GM18907 (cell line): ENCODE measurements around the gene USP46.

Experiments used
- ATAC-seq: cut with Tn5 transposase; IDR thresholded peaks from one replicate; pipeline ENCODE4 v1.9.1; 2021; ENCODE audit warnings: mild to moderate bottlenecking, moderate library complexity; ENCODE audit not compliant: unreplicated experiment

USP46 gene, protein sequence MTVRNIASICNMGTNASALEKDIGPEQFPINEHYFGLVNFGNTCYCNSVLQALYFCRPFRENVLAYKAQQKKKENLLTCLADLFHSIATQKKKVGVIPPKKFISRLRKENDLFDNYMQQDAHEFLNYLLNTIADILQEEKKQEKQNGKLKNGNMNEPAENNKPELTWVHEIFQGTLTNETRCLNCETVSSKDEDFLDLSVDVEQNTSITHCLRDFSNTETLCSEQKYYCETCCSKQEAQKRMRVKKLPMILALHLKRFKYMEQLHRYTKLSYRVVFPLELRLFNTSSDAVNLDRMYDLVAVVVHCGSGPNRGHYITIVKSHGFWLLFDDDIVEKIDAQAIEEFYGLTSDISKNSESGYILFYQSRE

DNA sequence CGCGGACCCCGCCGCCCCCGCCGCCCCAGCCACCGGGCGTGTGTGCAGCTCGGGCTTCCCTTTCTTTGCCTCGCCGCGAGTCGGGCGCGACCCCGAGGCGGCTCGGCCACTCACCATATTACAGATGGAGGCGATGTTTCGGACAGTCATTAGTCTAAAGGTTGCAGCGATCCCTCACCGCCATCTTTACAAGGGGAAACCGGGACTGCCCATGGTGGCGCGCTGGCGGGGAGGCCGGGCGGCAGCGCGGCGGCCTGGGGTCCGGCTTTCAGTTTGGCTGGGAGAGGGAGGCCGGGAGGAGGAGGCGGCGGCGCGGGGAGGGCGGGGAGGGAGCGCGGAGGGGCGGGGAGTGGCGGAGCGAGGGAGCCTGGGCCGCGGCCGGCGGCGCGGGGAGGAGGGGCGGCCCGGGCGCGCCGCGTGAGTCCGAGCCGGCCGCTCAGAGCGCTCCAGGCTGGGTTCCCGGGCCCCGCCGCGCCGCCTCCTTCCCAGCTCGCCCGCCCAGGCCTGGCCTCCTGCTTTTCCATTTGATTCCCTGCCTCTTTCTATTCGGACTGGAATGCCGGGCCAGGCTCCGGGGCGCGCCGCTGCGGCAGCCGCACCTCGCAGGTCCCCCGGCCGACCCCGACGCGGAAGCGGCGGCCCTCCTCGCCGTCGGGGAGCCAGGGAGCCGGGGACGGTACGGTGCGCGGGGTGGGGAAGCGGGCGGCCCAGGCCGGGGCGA, at the start of gene USP46:
Gene USP46 (minus strand): TSS at position 301 of the 721 bp plus-strand sequence. CDS start 151 bp downstream, at position 150.
- peak; percentile 89 for ATAC-seq

DNA sequence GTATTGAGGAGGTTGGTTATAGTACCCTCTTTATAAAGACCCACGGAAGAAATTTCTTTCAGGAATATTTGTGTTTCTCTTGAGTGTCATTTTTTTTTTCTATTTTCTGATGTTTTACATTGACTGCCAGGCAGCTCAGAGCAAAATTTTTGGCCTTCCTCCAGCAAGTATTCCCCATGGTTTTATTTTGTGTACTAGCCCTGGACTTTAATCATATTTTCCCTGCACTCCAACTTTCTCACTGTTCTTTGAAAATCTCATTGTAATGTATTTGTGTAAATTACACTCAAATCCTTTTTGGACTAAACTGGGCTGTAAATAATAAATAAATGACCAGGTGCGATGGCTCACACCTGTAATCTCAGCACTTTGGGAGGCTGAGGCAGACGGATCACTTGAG, 45.6 kb upstream of the USP46 start:
- ATAC-seq = no peak

DNA sequence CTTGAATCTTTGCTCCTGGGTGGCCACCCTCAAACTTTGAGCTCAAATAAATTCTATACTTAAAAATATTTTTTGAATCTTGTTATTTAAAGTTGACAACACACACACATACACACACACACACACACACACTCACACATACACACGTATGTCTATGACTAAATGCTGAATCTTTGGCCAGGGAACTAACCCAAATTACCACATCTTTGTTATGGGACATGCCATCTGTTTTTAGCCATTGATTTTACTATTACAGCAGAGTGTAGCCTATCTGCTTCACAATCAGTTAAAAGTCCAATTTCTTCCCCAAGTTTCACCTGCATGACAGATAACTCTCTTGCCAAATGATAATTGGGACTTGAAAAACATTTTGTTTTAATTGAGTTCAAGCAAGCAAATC, 45.0 kb upstream of the USP46 start:
- ATAC-seq = no peak

DNA sequence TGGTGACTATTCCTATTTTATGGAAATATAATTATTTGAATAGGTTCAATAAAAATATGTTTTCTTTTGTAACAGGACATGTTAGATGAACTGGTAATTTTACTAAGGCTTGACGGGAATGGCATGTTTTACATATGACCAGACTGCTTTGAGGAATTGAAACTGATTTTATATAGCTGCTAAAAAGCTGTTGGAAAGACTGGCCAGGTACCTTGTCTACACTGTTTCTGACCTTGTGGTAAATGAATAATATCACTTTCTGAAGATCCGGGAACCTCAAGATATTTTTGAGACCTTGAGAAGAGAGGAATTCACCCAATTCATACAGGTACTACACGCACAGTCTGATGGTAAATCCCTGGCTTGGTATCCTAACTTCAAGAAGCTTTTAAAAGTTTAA, 42.1 kb upstream of the USP46 start:
- peak; percentile 93 for ATAC-seq

DNA sequence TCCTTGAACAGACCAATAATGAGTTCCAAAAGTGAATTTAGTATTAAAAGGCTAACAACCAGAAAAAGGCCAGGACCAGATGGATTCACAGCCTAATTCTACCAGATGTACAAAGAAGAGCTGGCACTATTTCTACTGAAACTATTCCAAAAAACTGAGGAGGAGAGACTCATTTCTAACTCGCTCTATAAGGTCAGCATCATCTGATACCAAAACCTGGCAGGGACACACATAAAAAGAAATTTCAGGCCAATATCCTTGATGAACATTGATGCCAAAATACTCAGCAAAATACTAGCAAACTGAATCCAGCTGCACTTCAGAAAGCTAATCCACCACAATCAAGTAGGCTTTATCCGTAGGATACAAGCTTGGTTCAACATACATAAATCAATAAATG, 35.8 kb upstream of the USP46 start:
- no peak for ATAC-seq

DNA sequence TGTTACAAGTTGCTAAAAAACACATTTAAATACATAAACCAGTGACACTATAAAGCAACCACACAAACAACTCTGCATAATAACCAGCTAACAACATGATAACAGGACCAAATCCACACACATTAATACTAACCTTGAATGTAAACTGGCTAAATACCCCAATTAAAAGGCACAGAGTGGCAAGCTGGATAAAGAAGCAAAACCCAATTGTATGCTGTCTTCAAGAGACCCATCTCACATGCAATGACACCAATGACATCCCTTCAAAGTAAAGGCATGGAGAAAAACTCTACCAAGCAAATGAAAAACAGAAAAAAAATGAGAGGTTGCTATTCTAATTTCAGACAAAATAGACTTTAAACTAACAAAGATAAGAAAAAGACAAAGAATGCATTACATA, 34.4 kb upstream of the USP46 start:
- ATAC-seq = no peak

DNA sequence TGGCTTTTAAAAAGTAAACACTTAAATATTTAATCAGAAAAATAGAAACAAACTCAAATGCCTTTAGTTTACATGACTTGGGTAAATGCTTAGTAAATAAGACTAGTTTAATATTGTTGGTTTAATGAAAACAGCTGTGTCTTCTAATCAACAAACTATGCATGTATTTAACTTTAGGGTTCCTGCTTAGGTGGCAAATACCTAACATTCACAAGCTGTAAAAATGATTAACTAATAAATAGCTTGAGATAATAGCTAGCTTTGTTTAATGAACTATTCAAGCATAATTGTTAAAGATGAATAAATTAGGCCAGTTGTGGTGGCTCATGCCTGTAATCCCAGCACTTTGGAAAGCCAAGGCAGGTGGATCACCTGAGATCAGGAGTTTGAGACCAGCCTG, 30.0 kb upstream of the USP46 start:
- no peak for ATAC-seq

DNA sequence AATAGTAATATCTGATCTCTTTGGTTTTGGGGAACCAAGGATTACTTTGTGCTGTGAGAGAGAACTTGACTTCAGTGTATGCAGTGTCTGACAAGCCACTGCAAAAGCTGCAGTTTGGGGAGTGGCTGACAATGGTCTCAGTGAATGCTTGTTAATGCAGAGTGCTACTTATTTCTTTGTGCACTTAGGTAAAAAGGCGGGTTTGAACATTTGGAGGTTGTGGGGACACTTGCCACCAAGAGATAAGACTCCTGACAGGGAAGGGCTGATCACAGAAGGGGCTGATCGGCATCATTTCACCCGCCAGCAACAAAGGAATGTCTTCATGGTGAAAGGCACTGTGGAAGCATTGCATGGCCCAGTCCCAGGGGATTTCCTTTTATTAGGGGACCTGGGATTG, 28.6 kb upstream of the USP46 start:
- ATAC-seq = no peak

DNA sequence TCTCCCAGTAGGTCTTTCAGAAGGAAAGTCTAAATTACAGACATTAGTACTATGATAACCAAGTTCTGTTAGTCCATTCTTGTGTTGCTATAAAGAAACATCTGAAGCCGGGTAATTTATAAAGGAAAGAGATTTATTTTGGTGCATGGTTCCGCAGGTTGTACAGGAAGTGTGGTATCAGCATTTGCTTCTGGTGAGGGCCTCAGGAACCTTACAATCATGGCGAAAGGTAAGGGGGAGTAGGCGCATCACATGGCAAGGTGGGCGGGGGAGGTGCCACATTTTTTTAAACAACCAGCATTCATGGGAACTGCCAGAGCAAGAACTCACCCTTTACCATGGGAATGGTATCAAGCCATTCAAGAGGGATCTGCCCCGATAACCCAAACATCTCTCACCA, 26.2 kb upstream of the USP46 start:
- ATAC-seq = peak; percentile 40

DNA sequence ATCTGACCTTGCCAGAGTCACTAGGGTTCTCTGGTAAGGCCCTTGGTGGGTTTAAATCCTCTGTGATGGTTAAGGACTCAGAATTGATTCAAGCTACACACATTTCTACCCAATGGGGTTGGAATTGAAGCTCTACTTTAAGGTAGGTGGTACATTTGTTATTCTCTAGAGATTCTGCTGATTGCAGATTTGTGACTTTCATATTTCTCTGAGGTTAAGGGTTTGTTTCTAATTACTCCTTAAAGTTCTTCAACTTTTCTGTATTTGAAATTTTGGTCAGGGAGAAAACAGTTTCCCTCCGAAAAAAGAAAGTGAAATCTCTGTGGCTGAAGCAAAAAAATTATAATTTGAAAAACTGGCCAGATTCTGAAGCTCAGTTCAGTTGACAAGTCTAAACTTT, 25.8 kb upstream of the USP46 start:
- ATAC-seq = peak; percentile 46

DNA sequence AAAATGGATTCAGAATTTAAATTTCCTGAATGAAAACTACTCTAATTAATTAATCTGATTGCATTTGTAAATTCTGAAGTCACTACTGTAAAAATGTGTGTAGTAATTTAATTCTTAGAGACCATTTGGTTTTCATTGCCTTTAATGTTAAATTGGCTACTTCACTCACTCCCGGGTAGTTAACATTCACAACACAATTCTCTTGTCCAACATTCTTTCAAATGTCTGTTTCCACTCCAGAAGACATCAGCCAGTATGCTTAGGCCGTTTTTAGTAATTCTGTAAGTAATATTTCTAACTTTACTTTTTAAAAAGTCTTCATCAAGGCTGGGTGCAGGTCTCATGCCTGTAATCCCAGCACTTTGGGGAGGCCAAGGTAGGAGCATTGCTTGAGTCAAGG, 21.3 kb upstream of the USP46 start:
- ATAC-seq = no peak

DNA sequence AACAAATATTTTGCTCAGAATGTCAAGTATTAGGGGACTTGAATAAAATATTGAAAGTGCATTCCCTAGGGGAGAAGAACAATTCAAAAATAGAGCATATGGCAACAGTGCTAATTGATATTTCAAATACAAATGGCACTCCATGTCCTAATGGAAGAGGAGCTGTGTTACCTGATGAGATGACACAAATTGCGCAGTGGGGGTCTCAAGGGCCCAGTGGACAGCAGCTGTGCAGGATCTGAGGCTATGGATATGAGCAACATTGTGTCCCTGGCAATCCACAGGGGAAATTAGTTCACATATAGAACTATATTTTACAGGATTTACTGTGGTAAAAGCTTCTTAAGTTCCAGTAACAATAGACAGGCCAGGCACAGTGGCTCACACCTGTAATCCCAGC, 17.4 kb upstream of the USP46 start:
- ATAC-seq = no peak

DNA sequence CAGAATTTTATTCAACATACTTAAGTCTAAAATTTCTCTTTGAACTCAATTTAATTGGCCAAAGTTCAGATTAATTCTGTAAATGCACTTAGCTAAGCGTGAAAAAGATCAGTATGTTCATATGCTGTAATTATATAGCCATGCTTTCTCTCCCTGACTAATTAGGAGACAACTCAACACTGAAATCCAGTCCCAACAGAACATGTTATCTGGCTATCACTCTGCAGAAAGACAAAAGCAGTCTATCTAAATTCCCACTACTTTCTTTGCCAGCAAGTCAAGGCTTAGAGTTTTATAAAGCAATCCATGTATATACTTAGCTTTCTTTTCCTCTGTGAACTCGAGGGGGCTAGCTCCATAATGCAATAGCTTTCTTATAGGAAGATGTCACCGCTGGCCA, 16.0 kb upstream of the USP46 start:
- no peak for ATAC-seq

DNA sequence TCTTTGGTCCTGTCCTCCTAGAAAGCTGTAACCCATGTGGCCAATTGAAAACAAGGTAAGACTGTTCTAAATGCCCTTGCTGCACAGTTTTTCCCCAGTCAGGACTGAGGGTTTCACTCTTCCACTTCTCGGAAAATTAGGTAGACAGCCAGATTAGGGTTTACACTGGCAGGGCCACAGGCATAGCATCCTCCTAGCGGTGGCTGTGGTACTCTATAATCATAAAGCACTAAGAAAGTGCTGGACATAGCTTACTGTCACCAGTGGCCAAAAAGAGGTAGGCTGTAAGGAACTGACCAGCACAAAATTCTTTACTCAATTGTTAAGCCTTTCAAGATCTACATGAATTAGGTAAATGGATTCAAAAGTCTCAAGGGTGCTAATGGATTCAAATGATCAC, 11.6 kb upstream of the USP46 start:
- no peak for ATAC-seq

DNA sequence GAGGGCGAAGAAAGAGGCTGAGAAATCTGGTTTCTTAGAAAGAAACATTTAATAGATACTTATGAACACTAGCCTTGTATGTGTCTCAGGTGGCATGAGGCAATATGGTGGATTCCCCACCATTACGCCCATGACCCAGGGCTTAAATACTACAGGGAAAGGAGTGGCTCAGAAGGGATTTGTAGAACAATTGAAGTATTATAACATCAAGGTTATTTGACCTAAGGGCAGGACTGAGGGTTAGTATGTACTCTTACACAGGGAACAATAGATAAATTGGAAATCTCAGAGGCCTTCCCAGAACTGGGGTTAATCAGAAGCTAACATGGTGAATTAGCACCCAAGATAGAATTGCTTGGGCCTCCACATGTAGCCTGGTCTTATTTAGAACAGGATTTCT, 11.0 kb upstream of the USP46 start:
- no peak for ATAC-seq

DNA sequence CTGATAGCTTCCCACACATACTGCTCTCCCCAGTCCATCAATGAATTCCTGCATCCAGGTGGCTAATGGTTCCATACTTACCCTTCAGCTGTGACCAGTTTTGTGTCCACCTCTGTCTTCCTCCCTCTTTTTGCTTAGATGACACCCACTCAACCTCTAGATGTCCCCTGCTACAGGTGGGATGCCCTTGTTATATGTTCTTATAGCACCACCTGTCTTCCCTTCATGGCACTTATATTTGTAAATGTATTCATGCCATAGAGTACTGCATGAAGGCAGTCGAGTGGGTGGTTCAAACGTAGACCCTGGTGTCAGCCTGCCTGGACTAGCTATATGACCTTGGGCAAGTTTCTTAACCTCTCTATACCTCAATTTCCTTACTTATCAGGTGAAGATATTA, 6.5 kb upstream of the USP46 start:
- ATAC-seq = peak; percentile 88

DNA sequence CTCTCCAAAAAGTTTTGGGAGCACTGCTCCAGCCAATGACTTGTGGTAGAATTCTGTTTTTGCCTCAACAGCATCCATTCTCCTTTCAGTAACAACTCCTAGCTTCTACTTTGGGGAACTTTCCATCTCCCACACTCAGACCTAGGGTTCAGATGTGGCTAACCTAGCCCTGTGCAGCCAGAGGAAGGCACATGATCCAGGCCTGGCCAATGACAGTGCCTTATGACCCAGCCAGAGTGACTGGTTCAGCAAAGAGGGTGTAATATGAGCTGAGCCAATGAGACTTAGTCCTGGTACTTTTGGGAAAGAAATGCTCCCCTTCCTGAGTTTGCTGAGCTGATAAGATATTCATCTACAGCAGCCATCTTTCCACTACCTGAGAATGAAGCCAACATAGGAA, 5.4 kb upstream of the USP46 start:
- ATAC-seq = no peak

DNA sequence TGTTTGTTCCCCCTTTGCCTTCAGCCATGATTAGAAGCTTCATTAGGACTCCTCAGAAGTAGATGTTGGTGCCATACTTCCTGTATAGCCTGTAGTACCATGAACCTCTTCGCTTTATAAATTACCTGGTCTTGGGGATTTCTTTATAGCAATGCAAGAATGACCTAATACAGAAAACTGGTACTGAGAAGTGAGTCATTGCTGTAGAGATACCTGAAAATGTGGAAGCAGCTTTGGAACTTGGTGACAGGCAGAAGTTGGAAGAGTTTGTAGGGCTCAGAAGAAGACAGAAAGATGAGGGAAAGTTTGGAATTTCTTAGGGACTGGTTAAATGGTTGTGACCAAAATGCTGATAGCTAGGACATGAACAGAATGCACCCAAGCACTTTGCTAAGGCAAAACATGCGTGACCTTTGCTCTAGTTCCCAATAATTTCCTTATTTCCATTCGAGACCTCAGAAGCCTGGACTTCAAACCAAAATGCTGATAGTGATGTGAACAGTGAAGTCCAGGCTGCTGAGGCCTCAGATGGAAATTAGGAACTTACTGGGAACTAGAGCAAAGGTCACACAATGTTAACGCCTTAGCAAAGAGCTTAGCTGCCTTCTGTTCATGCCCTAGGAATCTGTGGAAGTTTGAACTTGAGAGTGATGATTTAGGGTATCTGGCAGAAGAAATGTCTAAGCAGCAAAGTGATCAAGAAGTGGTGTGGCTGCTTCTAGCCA, 3.0 kb upstream of the USP46 start:
- ATAC-seq = no peak

DNA sequence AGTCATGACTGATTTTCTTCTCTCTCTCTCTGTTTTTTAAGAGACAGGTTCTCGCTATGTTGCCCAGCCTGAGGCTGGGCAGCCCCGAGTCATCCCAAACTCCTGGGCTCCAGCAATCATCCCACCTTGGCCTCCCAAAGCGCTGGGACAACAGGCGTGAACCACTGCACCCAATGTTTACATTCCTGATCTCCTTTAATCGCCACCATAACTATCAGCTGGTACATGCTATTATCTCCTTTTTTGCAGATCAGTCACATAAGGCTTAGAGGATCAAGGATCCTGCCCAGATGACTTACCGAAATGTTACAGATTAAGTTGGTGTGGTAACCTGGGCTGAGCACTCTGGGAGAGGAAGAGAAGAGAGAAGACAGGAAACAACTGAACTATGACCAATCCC, 1.5 kb upstream of the USP46 start:
- ATAC-seq = no peak

DNA sequence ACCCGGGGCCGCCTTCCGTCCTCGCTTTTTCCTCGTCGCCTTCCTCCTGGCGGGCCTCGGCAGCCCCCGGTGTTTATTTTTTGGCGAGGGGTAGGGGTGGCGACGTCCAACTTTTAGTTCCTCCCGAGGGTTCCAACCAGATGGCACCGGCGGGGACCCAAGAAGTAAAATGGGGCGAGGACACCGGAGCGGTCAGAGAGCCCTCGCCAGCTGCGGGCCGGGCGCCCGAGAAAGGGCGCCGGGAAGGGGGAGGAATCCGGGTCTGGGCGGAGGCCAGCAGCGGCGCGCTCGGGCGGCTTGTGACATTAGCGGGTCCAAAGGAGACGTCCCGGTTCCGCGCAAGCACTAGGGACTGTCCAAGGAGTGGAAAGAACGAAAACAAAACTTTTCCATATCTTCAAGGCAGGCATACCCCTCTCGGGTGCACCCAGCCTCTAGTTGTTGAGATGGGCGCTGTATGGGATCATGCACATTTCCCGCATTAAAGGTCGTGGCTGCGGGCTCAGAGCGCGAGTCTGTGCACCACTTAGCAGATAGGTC, 691 bp upstream of the USP46 start:
- ATAC-seq = peak; percentile 28

DNA sequence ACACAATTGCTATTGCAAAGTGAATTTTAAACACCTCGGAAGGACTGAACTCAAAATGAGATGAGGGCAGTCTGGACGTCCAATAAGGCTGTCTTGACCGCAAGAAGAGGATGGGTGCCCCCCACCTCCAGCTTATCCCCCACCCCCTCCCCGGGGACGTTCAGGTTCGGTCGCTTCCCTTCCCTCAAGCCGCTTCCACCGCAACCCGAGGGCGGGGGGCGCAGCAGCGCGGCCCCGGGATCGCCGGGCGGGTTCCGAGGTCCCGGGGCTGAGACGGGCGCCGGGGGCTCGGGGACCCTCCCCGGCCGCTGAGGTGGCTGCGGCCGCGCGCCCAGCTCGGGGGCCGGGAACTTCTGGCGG, 480 bp downstream of the USP46 start:
- ATAC-seq = no peak
